KBM-7 (cell line): ENCODE measurements around the gene STAT5B.
"Not testable (repeated sequence)": the region's sequence is repeated elsewhere in the genome, so short reads cannot be mapped to it uniquely, and the experiment has no call there.

Experiments used
- DNase-seq: peaks from one replicate; pipeline ENCODE4 v3.0.0-alpha.2; 2015
- in situ Hi-C: fragments of 300-500 bp; cut with MboI; formaldehyde crosslinking; loops from 2 replicates; pipeline ENCODE4 v1.14.3; 2020; ENCODE audit warnings: low sequenced_read_pairs, low pct_unique_long_range_greater_than_20kb, mixed read lengths

STAT5B gene

GRCh38 chr17:42249681-42250446, 26.3 kb downstream of the STAT5B start:
- in situ Hi-C loops, result no loop called here
- no peak for DNase-seq

GRCh38 chr17:42248351-42249179, 27.6 kb downstream of the STAT5B start:
- in situ Hi-C loops, result no loop called here
- peak; percentile 91 for DNase-seq

GRCh38 chr17:42247734-42248133, 28.5 kb downstream of the STAT5B start:
- DNase-seq, result peak; percentile 31
- in situ Hi-C loops, result no loop called here

- in situ Hi-C loops, result no loop called here
- no peak for DNase-seq
Measured at GRCh38 chr17:42246515-42246914, 29.7 kb downstream of the STAT5B start.

GRCh38 chr17:42245183-42245582, 31.0 kb downstream of the STAT5B start:
- DNase-seq, in situ Hi-C loops: not testable (repeated sequence)

GRCh38 chr17:42244116-42244515, 32.1 kb downstream of the STAT5B start:
- DNase-seq, in situ Hi-C loops: not testable (repeated sequence)

GRCh38 chr17:42243493-42243982, 32.7 kb downstream of the STAT5B start:
- in situ Hi-C loops, result no loop called here
- DNase-seq, result no peak

- in situ Hi-C loops, result no loop called here
- no peak for DNase-seq
Measured at GRCh38 chr17:42241871-42242270, 34.3 kb downstream of the STAT5B start.

GRCh38 chr17:42240863-42241262, 35.3 kb downstream of the STAT5B start:
- in situ Hi-C loops, DNase-seq: not testable (repeated sequence)

- DNase-seq, result no peak
- in situ Hi-C loops, result no loop called here
Measured at GRCh38 chr17:42240201-42240600, 36.0 kb downstream of the STAT5B start.

GRCh38 chr17:42239576-42239975, 36.6 kb downstream of the STAT5B start:
- DNase-seq, in situ Hi-C loops: not testable (repeated sequence)

- in situ Hi-C loops, result no loop called here
- DNase-seq, result no peak
Measured at GRCh38 chr17:42236760-42237159, 39.4 kb downstream of the STAT5B start.

GRCh38 chr17:42233994-42234393, 42.2 kb downstream of the STAT5B start:
- no peak for DNase-seq
- in situ Hi-C loops, result no loop called here

- in situ Hi-C loops, result no loop called here
Measured at GRCh38 chr17:42233156-42233555, 43.0 kb downstream of the STAT5B start.

GRCh38 chr17:42230225-42230624, 46.0 kb downstream of the STAT5B start:
- in situ Hi-C loops, result no loop called here

More at GRCh38 chr17:42233156-42233555, 43.0 kb downstream of the STAT5B start:
- no peak for DNase-seq

GRCh38 chr17:42227849-42228700, 48.1 kb downstream of the STAT5B start:
- in situ Hi-C loops, result no loop called here

More at GRCh38 chr17:42230225-42230624, 46.0 kb downstream of the STAT5B start:
- DNase-seq, result no peak

GRCh38 chr17:42225646-42226045, 50.5 kb downstream of the STAT5B start:
- in situ Hi-C loops, result no loop called here
- no peak for DNase-seq

More at GRCh38 chr17:42227849-42228700, 48.1 kb downstream of the STAT5B start:
- no peak for DNase-seq

- DNase-seq, result no peak
- in situ Hi-C loops, result no loop called here
Measured at GRCh38 chr17:42224651-42225050, 51.5 kb downstream of the STAT5B start.
